Fibroblast of skin of abdomen (primary cell): Measurements from ENCODE around the gene SDK2.
A peak's percentile ranks its signal among the peaks of the same experiment; 100 is the strongest.
"Not testable (repeated sequence)": the region's sequence is repeated elsewhere in the genome, so short reads cannot be mapped to it uniquely, and the experiment has no call there.

ENCODE experiments used
- DNase-seq: peaks from one replicate; pipeline ENCODE4 v3.0.0-alpha.2; 2013

Gene SDK2

DNA sequence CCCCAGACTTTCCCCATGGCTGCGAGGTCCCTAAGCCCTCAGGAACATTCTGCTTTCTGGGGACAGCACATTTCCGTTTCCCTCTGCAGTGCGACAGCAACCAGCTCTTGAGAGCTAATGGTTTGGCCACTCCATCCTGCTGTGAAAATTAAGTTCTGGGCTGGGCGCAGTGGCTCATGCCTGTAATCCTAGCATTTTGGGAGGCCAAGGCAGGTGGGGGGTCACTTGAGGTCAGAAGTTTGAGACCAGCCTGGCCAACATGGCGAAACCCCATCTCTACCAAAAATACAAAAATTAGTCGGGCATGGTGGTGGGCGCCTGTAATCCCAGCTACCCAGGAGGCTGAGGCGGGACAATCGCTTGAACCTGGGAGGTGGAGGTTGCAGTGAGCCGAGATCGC is 331.4 kb downstream of the SDK2 start:
- not testable (repeated sequence) for DNase-seq

DNA sequence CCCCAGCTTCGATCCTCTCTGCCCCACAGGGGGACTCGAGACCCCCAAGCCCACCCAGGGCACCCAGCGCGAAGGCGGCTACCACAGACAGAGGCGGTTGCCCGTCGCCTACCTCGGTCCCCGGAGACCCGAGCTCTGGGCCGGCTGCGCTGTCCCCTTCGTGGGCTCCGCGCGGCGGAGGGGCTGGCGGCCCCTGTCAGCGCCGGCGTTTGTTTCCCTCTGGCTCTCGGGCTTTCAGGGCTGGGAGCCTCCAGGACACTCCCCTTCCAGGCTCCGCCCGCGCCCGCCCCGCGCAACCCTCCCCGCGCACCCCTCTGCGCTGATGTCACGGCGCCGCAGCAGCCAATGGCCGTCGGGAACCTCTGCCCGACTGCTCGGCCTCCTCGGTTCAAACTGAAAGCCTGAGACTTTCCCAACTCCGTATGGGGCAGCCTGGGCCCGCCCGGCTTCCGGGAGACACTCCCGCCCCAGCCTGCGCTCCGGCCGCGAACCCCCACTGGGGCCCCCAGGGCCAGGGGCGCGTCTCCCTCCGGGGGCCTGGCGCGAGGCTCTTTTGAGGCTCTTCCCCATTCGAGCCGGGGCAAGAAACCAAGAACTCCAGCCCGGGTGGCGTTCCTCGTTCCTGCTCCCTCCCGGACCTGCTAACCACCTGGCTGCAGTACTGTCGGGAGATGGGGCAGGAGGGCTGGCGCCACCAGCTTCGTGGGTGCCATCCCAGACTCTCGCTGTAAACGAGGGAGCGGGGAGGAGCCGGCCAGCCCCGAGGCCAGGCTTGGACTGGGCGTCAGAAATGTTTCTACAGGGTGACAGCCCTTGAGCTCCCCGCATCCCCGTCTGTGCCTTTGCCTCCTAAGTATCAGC is 332.2 kb downstream of the SDK2 start, which contains the start of gene CDC42EP4:
Gene CDC42EP4 (minus strand): TSS at position 221 of the 861 bp plus-strand sequence. CDS start 25,501 bp downstream, outside the sequence.
- peak; percentile 93 for DNase-seq

DNA sequence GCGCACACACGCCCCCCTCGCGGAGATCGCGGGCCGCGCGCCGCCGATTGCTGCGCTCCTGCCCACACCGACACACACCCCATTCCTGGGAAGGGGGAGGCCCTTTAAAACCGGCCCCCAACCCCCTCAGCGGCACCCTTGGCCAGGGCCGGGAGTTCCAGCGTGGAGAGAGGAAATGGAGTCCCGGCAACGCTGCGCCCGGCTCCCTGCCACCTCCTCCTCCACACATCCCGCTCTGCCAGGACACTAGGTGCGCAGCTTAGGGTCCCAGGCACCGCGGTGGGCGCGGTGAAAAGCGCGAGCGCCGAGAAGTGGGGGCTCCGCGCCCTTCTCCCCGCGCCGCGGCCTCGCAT is 332.8 kb downstream of the SDK2 start:
- DNase-seq: no peak

DNA sequence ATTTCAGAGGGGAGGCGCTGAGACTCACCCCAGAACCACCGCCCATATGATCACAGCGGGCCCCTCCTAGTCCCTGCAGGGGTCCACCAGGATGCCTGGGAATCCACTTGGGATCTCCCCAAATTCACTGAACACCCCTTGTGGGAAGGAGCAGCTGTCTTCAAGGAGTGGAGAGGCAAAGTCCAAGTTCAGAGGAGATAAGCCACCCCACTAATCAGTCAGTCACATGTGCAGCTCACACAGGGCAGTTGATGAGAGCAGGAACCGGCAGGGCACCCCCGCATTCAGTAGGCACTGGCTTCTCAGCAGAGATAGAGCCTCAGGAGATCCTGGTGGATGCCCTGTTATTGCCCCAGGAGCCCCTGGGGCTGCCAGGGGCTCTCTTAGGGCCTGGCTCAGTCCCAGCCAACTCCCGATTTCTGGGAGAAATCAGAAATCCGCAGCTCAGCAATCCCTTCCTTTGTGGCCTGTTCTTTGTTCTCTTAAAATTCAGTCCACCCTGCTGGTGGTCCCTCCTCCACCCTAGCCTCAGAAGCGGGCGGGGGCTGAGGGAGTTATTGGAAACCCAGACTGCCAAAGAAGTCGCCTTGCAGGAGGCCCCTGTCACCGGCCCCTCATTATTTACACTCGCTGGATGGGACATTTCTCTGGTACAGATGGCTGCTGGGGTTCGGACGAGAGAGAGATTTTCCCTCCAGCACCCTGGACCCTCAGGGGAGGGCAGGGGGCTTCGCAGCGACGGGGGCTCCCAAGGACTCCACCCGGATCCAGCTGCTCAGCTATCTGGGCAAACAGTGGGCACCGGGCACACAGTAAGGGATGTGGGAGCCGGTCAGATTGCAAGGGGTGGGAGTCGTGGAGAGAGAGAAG is 334.3 kb downstream of the SDK2 start:
- DNase-seq: peak; percentile 28

DNA sequence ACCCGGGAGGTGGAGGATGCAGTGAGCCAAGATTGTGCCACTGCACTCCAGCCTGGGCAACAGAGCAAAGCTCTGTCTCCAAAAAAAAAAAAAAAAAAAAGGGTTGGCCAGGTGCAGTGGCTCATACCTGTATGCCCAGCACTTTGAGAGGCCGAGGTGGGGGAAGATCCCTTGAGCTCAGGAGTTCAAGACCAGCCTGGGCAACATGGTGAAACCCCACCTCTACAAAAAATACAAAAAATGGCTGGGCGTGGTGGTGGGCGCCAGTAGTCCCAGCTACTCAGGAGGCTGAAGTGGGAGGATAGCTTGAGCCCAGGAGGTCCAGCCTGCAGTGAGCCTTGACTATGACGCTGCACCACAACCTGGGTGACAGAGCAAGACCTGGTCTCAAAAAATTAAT is 335.3 kb downstream of the SDK2 start:
- DNase-seq: not testable (repeated sequence)

DNA sequence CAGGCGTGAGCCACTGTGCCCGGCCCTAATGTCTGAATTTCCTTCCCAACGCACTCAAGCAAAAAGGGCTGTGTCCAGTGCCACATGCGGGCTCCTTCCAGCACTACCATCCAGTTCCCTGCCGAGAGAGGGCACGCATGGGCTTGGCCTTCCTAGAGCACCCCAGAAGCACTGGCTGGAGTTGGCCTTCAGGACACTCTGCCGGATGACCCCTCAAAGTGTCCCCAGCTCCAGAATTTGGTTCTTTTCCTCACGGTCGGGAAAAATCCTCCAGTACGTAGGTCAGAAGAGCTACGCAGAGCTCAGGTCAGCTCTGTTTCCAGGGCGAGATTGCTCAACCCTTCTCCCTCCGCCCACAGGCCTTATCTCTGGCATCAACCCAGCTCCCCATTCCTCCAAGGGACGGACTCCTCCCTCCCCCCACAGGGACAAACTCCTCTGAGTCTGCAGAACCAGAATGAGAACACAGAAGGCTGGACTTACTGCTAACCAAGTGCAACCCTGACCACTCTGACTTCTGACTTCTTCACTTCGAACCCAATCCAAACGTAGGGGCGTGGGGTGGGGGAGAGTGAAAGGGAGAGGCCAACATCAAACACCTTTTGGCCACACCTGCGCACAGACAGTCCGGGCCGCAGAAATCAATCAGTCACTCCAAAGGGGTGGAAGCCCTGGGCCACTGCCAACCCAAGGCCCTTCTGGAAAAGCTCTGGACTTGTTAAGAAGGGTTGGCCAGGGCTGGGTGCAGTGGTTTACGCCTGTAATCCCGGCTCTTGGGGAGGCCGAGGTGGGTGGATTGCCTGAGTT is 336.0 kb downstream of the SDK2 start:
- peak; percentile 69 for DNase-seq

DNA sequence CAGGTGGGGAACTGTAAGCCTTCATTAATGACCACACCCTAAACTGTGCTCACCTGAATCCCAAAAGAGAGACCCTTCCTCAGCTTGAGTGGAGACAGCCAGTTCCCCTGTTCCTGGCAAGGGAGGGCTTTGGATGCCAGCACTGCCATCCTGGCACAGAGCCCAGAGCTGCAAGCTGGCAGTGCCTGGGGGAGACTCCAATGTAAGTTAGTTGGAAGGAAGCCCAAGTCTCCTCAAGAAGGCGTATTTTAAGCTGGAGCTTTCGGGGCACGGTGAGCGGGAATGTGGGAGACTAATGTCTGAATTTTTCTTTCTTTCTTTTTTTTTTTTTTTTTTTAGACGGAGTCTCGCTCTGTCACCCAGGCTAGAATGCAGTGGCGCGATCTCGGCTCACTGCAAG is 337.1 kb downstream of the SDK2 start:
- DNase-seq: no peak

DNA sequence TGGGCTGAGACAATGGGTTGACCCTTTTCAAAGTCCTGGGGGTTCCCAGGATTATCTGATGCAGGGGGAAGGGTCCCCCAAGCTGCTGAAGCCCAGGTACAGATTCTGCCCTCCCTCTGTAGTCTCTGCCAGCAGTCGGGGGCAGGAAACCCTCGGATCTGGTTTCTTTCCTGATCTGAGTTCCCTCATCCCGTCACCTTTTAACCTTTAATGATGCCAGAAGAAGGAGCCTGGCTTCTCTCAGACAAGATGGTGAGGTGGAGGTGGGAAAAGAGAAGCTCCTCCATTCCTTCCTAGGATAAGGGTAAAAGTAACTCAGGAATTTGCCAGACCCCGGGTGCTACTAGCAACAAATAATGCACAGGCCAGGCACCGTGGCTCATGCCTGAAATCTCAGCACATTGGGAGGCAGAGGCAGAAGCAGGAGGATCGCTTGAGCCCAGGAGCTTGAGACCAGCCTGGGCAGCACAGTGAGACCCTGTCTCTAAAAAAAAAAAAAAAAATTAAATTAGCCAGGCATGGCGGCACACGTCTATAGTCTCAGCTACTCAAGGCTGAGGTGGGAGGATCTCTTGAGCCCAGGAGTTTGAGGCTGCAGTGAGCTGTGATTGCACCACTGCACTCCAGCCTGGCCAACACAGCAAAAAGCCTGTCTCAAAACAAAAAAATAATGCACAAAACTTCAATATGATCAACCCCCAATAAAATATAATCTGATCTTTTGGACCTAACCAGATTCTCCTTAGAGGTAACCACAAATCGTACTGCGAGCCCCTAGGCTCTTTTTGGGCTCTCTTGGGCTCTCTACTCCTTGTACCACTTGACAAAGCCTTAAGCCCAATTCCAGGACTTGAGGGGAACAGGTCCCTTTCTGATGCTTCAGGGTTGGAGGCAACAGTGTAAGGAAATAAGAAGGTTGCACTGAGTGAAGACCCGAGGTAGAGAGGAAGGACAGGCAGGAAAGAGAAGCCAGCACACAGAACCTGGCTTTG is 338.1 kb downstream of the SDK2 start:
- DNase-seq: no peak

DNA sequence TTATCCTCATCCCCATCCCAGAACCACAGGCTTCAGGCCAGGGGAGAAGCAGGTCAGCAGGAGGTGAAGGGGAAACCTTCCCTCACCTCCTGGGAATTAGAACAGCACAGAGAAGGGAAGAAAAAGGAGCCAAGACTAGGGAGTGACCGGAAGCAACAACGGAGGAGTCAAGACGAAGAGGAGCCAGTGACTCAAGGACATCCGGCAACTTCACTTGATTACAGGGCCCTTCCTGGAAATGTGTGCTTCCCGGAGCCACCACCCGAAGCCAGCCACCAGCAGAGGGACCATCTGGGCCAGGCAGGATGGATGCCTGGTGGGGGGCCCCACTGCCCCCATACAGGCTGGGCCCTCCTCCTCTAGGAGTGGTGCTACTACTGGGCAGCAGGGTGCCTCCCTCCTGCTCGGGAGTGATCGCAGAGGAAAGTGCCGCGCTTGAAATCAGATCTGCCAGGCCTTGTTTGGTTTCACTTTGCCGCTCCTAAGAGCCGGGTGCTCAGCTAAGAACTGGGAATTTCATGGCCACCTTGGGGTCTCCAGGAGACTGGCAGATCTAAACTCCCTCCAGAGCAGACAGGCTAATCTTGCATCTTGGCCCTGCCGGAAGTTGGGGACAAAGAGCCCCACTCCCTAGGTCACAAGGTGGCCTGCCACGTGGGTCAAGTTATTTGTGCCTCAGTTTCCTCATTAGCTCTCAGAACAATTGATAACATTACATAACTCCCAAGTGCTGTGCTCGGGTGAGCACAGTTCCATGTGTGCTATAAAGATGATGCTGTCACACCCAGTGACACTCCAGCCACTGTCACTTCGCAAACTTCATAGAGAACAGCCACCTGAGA is 339.1 kb downstream of the SDK2 start:
- peak; percentile 67 for DNase-seq

DNA sequence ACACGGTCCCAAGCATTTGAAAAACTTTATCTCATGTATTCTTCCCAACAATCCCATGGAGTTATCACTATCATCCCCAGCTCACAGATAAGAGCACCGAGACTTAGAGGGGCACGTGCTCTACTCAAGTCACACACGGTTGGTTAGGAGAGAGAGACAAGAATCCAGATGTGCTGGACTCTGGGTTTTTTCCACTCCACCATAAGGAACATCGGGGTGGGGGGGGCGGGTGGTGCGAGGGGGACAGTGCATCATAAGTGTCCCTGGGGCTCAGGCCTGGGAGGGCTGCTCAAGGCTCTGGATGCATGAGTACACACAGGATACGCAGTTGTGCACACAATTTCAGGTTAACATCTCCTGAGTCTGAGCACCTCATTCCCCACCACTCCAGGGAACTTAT is 339.8 kb downstream of the SDK2 start:
- DNase-seq: no peak

DNA sequence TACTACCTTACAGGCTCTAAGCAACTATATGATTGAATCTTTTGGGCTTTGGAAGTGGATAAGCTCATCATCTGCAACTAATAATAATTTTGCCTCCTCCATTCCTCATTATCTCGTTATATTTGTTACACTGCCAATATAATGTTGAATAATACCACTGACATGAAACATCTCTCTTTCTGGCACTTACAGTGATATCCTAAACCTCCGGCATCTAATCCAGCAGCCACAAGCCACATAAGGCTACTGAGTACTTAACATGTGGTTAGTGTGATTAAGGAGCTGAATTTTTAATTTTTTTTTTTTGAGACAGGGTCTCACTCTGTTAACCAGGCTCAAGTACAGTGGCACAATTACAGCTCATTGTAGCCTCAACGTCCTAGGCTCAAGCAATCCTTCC is 342.1 kb downstream of the SDK2 start:
- peak; percentile 94 for DNase-seq

DNA sequence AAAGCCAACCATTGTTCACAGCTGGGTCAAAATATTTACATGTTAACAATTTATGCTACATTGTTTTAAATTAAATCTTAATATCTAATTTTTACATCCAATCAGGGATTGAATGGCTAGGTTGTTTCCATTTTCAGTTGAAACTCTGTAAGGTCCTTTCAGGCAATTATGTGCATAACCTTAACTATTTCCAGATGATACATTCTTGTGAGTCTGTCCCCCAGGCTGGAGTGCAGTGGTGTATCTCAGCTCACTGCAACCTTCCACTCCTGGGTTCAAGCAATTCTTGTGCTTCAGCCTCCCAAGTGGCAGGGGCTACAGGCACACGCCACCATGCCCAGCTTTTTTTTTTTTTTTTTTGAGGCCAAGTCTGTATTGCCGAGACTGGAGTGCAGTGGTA is 342.9 kb downstream of the SDK2 start:
- peak; percentile 61 for DNase-seq

DNA sequence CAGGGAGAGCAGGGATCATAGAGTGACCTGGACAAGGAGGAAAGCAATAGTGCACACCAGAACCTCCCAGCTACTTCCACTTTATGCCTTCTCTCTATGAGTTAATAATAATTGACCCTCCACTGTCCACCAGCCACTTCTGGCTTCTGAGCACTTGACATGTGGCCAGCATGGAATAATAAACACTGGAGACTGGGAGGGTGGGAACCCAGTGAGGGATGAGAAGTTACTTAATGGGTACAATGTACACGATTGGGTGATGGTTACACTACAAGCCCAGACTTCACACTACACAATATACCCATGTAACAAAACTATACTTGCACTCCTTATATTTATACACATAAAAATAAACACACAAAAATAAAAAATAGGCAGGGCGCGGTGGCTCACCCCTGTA is 343.9 kb downstream of the SDK2 start:
- DNase-seq: no peak

DNA sequence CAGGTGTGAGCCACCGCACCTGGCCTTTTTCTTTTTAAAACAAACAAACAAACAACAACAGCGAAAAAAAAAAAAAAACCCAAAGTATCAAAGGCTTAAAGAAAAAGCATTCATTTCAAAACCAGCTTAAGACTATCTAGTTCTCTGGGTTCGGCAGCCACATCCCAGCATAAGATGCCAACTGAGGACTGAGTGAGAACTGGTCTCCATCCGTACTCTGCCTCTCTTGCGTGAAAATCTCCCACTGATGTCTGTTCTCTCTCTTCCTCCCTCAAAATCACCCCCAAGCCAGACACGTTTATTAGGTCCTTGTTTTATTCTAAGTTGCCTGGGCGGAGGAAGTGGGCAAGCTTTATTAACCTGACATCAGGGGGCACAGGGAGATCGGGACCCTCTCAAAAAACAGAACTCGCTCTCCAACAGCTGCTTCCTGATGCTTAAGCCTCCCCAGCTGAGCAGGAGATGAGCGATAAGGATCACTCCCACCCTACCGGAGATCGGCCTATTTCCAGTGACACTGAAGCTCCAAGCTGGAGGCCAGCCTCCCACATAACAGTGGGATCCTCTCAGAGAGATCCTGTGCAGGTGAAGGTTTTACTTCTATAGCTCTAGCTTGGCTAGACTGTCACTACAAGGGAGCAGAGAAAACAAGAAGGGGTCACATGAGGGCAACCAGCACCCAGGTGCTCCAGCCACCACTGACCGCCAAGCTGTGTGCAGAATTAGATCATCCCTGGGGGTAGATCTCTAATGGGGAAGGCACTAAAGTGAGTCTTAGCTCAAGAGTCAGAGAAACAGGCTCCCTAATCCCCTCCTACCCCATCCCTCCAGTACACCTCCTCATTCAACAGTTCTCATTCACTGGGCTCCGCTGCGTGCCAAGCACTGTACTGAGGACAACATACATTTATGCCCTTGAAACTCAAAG is 346.0 kb downstream of the SDK2 start:
- DNase-seq: no peak

DNA sequence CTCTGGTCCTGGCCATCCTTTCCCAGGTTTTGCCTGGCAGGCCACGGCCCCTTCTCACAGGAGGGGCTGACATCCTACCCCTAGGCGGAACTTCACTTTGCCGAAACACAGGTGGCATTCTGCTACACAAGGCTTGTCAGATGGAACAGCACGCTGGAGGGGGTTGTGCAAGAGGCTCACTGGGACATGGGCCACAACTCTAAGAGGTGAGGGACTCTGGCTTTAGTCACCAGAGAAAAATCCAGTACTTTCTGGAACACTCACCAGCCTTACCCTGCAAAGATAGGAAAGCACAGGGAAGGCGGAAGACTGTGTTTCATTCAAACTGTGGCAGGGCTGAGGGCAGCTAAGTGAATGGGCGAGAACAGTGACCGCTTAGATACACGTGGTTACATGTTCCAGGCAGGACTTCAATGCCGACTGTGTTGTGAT is 350.7 kb downstream of the SDK2 start:
- DNase-seq: peak; percentile 58

DNA sequence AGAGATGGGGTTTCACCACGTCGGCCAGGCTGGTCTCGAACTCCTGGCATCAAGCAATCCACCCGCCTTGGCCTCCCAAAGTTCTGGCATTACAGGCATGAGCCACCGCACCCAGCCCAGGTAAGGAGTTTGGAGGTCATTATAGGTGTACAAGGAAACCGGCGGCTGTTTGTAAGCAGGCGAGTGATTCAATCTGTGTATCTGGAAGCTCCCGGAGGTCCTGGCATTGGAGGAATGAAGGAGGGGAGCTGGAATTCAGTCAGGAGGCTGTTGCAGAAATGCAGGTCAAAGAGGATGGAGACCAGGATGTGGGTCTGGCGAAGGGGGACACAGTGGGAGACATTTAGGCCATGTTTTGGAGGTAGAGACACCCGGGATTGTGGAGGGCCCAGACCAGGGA is 351.2 kb downstream of the SDK2 start:
- no peak for DNase-seq

DNA sequence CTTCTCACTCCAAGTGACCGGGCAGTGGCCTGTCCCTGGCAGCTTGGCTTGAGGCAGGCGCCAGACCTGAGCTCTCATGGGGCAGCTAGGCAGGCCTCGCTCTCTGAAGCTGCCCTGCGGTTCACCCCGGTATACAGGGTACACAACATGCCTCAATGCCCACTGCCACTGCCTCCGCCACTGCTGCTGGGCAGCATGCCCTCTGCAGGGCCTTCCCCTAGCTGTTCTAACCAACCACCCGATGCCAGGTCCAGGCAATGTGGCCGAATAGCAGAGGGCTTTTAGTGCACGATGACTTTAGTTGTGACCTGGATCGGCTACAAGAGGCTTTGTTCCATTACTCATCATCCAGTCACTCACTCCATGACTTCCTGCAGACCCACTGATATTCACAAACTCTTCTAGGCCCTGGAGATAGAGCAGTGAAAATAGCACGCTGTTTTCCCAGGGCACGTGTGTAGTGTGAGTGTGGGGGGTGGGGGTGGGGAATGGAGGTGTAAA is 352.2 kb downstream of the SDK2 start:
- DNase-seq: peak; percentile 49

DNA sequence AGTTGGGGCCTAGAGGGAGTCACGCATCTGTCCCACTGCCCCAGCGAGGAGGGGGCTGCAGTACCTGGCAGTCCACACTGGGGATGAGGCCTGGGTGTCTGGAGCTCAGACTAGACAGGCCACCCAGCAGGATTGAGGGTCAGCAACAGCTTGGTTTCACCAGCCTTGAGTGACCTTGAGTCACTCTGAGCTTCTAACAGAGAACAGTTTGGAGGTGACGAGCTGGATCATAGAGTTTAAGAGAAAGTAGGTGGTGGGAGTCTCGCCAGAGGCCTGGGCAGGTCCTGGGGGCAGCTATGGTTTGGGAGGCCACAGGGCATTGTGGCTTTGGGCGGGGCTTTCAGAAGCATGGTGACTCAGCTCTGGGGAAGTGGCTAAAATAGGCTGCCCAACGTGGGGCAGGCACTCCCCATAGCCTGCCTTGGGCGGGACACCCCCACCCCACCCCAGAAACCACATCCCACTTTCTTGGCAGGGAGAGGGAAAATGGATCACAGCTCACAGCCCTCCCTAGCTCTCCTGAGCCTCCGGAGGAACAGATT is 352.9 kb downstream of the SDK2 start:
- DNase-seq: peak; percentile 78
